ENCODE measurements around the gene STARD5.
"Not testable (repeated sequence)": the region's sequence is repeated elsewhere in the genome, so short reads cannot be mapped to it uniquely, and the experiment has no call there.

STARD5 gene

DNA sequence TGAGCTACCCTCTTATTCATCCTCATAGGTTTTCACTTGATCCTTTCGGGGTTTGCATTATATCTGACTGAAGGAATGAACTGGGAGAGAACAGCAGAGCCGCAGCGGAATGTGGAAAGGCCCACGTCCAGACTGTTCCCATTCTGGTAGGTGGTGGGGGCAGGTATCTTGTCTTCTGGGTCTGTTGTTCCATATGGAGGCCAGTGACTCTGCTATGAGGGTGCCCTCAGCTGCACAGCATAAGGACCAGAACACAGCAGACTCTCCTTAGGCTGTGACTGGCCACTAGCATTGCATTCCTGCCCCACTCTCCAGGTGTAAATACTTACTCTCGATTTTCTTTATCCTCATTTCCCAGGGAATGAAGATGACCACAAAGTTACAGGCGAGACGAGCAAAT, 38.0 kb upstream of the STARD5 start:
- no peak for DNase-seq (ENCODE audit: low read depth)
- TF ChIP-seq, protein P1, sequence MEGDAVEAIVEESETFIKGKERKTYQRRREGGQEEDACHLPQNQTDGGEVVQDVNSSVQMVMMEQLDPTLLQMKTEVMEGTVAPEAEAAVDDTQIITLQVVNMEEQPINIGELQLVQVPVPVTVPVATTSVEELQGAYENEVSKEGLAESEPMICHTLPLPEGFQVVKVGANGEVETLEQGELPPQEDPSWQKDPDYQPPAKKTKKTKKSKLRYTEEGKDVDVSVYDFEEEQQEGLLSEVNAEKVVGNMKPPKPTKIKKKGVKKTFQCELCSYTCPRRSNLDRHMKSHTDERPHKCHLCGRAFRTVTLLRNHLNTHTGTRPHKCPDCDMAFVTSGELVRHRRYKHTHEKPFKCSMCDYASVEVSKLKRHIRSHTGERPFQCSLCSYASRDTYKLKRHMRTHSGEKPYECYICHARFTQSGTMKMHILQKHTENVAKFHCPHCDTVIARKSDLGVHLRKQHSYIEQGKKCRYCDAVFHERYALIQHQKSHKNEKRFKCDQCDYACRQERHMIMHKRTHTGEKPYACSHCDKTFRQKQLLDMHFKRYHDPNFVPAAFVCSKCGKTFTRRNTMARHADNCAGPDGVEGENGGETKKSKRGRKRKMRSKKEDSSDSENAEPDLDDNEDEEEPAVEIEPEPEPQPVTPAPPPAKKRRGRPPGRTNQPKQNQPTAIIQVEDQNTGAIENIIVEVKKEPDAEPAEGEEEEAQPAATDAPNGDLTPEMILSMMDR (IDR thresholded peaks at IDR 0.05; ENCODE audit: insufficient read depth, low read depth, low read length, missing control alignments), result no peak
- no peak overlapping the region for H3K4me3 ChIP-seq (ENCODE audit: low read depth, low read length)

DNA sequence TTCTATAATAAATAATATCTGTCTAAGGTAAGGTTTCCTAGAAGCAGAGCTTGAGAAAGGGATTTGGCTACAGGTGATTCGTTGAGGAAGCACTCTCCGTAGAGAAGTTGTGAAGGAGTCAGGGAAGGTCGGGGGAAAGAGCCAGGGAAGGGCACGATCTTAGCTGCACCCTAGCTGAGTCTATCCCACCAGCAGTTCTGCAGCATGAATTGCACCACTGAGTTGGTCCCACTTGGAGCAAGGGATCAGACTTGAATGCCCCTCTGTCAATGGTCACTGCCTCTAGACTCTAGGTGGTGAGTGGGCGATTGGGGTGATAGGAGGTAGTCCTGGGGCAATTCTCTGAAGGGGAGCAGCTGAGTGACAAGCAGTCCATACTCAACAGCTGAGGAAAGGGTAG, 36.5 kb upstream of the STARD5 start:
- H3K4me3 ChIP-seq (ENCODE audit: low read depth, low read length), result no peak overlapping the region
- DNase-seq (ENCODE audit: low read depth), result no peak
- TF ChIP-seq, protein P1 (IDR thresholded peaks at IDR 0.05; ENCODE audit: insufficient read depth, low read depth, low read length, missing control alignments), result no peak

DNA sequence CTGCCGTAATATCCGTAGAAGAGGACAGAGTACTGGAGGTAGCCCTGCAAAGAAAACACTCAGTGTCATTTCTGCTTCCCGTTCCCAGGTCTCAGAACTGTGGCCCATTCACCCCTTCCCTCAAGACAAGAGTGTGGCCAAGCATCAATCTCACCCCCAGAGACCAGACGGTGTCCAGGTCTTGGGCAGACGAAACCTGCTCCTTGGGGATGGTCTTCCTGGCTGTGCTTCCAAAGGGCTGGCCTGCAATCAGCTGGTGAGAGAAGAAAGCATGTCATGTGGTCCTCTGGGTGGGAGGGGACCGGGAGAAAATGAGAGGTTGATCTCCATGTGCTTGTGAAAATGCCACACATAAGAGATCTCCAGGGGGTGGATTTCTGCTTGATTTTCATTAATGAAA, 34.3 kb upstream of the STARD5 start:
- no peak for DNase-seq (ENCODE audit: low read depth)
- no peak overlapping the region for H3K4me3 ChIP-seq (ENCODE audit: low read depth, low read length)
- TF ChIP-seq, protein P1 (IDR thresholded peaks at IDR 0.05; ENCODE audit: insufficient read depth, low read depth, low read length, missing control alignments), result no peak

DNA sequence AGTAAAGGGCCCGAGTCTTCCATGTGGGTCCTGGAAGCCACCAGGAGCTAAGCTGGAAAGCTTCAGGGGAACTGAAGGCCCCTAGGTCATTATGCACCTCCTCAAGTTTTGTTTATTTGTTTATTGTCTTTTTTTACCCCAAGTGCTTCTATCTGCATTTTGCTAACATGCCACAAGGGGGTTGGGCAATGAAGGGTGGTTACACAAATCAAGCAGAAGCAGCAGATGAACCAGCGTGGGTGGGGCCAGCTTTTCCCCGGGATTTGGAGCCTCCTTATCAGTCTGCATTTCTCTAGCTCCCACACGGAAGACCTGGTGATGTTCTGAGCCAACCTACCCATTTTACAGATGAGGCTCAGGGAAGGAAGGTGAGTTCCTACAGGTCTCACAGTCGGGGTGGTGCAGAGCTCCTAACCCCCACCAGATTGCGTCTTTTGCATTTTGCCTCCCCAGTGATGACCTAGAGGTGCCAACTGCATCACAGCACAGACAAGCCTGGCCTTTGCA, 33.3 kb upstream of the STARD5 start:
- peak; percentile 13 for DNase-seq (ENCODE audit: low read depth)
- H3K4me3 ChIP-seq (ENCODE audit: low read depth, low read length), result no peak overlapping the region
- TF ChIP-seq, protein P1 (IDR thresholded peaks at IDR 0.05; ENCODE audit: insufficient read depth, low read depth, low read length, missing control alignments), result peak; percentile 27

DNA sequence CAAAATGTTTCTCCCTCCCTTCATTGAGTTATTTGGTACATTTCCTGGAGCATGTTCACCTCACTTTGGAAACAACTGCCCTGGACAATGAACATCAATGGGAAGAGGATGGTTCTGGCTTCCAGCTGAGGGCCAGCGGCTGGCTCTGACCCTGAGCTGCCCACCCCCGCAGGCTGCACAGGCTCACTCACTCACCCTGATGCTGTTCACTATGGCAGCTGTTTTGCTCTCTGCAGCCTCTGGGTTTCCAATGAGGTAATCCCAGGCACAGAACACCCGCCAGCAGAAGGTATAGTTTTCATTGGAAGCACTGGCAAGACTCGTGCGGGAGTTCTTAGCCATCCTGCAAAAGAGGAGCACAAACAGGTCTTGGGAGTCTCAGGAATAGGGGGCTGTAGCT, 32.3 kb upstream of the STARD5 start:
- TF ChIP-seq, protein P1 (IDR thresholded peaks at IDR 0.05; ENCODE audit: insufficient read depth, low read depth, low read length, missing control alignments), result no peak
- no peak overlapping the region for H3K4me3 ChIP-seq (ENCODE audit: low read depth, low read length)
- DNase-seq (ENCODE audit: low read depth), result no peak

DNA sequence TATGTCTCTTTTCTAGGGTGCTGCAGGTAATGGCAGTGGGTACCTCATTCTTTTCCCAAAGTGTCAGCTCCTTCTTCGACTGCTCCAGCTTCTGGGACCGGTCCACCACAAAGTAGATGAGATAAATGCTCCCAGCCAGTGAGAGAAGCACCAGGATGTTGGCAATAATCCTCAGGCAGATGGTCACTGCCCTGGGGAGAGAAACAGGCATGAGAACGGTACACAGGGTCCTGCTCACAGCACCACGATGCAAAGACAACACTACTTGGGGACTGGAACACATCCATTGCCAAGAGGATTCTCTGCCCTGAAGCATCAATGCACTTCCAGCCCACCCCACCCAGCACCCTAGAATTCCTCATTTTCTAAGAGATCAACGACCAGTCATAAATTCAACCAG, 27.7 kb upstream of the STARD5 start:
- H3K4me3 ChIP-seq (ENCODE audit: low read depth, low read length), result no peak overlapping the region
- TF ChIP-seq, protein P1 (IDR thresholded peaks at IDR 0.05; ENCODE audit: insufficient read depth, low read depth, low read length, missing control alignments), result no peak
- no peak for DNase-seq (ENCODE audit: low read depth)

DNA sequence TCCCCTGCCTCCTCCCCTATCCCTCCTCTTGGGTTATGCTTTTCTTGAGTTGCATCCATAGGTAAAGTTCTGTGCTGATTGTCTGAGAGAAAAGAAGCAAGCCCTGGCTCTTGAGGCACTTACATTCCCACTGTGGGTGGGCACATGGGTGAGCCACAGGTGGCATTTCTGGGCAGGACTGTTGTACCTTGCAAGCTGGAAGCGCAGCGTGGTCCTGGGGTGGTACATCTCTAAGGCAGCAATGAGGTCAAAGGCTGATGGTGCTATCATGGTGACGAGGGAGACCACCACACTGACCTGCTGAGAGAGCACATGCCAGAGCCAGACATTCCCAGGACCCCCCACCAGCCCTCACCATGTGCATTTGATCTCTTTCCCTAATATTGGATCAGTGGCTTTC, 25.3 kb upstream of the STARD5 start:
- H3K4me3 ChIP-seq (ENCODE audit: low read depth, low read length), result no peak overlapping the region
- no peak for DNase-seq (ENCODE audit: low read depth)
- TF ChIP-seq, protein P1 (IDR thresholded peaks at IDR 0.05; ENCODE audit: insufficient read depth, low read depth, low read length, missing control alignments), result no peak

DNA sequence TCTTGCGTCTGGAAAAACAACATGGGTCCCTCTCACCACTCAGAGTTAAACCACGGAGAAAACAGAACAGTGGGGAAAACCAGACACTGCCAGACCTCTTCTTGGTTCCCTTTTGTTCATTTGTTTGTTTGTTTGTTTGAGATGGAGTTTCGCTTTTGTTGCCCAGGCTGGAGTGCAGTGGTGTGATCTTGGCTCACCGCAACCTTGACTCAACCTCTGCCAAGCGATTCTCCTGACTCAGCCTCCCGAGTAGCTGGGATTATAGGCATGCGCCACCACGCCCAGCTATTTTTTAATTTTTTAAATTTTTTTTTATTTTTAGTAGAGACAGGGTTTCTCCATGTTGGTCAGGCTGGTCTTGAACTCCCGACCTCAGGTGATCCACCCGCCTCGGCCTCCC, 24.8 kb upstream of the STARD5 start:
- not testable (repeated sequence) for DNase-seq (ENCODE audit: low read depth); H3K4me3 ChIP-seq (ENCODE audit: low read depth, low read length)
